HFFc6 (cell line): ENCODE results near the gene BRINP2. TPM values are rescaled to one million over a fixed set of nuclear protein-coding genes. Genes with fewer than 3 reads are reported as not detected.

Experiments
- DNase-seq: peaks from one replicate; pipeline ENCODE4 v3.0.0-alpha.2; 2018
- H3K27ac Mint-ChIP-seq: 2 replicates; pipeline ENCODE4 v1.8.0; 2020; ENCODE audit warnings: mild to moderate bottlenecking, mixed read lengths
- H3K27me3 Mint-ChIP-seq: 2 replicates; pipeline ENCODE4 v1.8.0; 2021; ENCODE audit warnings: mild to moderate bottlenecking, moderate library complexity, mixed read lengths; ENCODE audit not compliant: insufficient read depth
- H3K36me3 Mint-ChIP-seq: 2 replicates; pipeline ENCODE4 v1.8.0; 2021; ENCODE audit warnings: low read depth, mixed read lengths
- H3K4me1 Mint-ChIP-seq: 2 replicates; pipeline ENCODE4 v1.8.0; 2020; ENCODE audit warnings: low read depth, mixed read lengths
- H3K4me3 Mint-ChIP-seq: 2 replicates; pipeline ENCODE4 v1.8.0; 2020; ENCODE audit warnings: mild to moderate bottlenecking, moderate library complexity, mixed read lengths
- H3K9me3 Mint-ChIP-seq: 2 replicates; pipeline ENCODE4 v1.8.0; 2020; ENCODE audit warnings: mild to moderate bottlenecking, mixed read lengths
- CTCF ChIP-seq: fragments of 200-600 bp; sonication (generic); IDR thresholded peaks from 2 replicates; pipeline ENCODE4 v1.5.0; 2021; ENCODE audit warnings: antibody characterized with exemption, mild to moderate bottlenecking
- total RNA-seq, 6 experiments: library from RNA; stranded (reverse); fragmentation: NEBNext Ultra II Directional; extraction: Animal tissue kit (Norgen Biotek cat#: 25700); gene quantifications; 2 replicates in 1 of 6; 3 replicates in 5 of 6; pipeline ENCODE4 v1.2.3, GENCODE V29; 2021

Gene BRINP2
- total RNA-seq, 6 experiments from 2014 or later, result not detected

DNA sequence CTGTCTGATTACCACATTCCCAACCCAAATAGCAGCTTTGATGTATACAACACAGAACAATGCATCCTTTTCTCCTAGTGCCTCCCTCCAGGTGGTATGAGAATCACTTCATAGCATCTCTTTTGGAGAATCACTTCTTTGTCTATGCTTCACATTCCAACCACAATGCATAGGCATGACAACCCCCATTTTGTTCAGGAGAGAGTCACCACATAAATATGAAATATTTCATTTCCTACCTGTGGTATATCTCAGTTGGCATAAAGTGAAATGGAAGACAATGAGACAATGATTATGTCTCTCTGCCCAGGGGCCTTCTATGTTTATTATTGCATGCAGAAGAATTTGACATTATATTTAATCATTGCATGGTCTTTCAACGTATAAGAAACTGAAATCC is 112.2 kb downstream of the BRINP2 start:
- H3K4me3 Mint-ChIP-seq, result no peak overlapping the region
- no peaks in the 10 kb centered on the region; the same call in 1 of the 2 replicates for H3K27me3 Mint-ChIP-seq

DNA sequence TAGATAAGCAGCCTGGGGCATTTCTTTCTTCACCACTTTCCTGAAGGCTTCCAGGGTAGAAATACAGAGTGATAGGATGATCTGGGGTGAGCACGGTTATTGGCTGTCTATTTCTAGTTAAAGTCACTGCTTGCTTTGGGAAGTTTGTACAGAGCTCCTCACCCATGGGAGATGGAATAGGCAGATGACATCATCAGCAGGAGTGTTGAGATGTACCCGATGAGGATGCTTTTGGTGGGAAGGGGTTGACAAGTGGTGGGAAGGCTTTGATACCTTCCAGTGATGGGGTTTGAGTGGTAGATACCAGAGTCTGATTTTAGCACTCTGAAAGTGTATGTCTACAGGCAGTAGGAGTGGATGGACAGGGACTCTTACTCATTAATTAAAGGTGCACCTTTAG is 112.6 kb downstream of the BRINP2 start:
- Mint-ChIP-seq H3K9me3 (peaks cover 24% of the 10 kb centered on the region), H3K36me3 (no peaks in the 10 kb centered on the region), H3K27me3 (no peaks in the 10 kb centered on the region; the same call in 1 of the 2 replicates), H3K4me3 (no peak overlapping the region), H3K27ac (no peak overlapping the region), H3K4me1 (no peaks in the 10 kb centered on the region)
- no peak for DNase-seq
- no peak for TF ChIP-seq CTCF

More for the DNA sequence above, 112.2 kb downstream of the BRINP2 start:
- peaks cover 24% of the 10 kb centered on the region for H3K9me3 Mint-ChIP-seq
- H3K4me1 Mint-ChIP-seq, result no peaks in the 10 kb centered on the region
- TF ChIP-seq CTCF, result no peak
- no peak overlapping the region for H3K27ac Mint-ChIP-seq
- no peaks in the 10 kb centered on the region for H3K36me3 Mint-ChIP-seq
- no peak for DNase-seq

GRCh38 chr1:177286396-177286795 is 115.6 kb downstream of the BRINP2 start:
- Mint-ChIP-seq H3K9me3 (peaks cover 13% of the 10 kb centered on the region), H3K36me3 (no peaks in the 10 kb centered on the region), H3K4me3 (no peak overlapping the region), H3K4me1 (no peaks in the 10 kb centered on the region), H3K27me3 (no peaks in the 10 kb centered on the region), H3K27ac (no peak overlapping the region)
- no peak for TF ChIP-seq CTCF
- no peak for DNase-seq

GRCh38 chr1:177287270-177287669 is 116.5 kb downstream of the BRINP2 start:
- Mint-ChIP-seq H3K36me3 (no peaks in the 10 kb centered on the region), H3K4me1 (no peaks in the 10 kb centered on the region), H3K9me3 (peaks cover 19% of the 10 kb centered on the region), H3K27ac (no peak overlapping the region), H3K27me3 (no peaks in the 10 kb centered on the region), H3K4me3 (no peak overlapping the region)
- TF ChIP-seq CTCF, result no peak
- DNase-seq, result no peak

DNA sequence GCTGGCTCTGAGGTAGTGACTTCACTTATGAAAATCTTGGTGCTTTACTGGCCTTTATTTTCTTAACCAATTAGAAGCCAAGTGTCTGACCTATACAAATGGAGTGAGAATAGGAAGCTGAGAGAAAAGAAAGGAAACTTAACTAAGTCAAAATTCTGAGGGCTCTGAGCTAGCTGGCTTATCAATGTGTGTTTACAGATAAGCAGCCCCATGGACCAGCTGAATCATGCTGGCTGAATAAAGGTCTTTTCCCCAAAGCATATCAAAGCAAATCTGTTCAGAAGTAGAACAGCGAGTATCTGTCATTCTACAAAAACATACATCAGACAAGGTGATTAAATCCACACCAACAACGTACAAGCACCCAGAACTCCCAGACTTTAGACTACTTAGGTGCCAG is 117.2 kb downstream of the BRINP2 start:
- Mint-ChIP-seq H3K27ac (no peak overlapping the region), H3K4me1 (no peaks in the 10 kb centered on the region), H3K27me3 (no peaks in the 10 kb centered on the region), H3K36me3 (no peaks in the 10 kb centered on the region), H3K9me3 (peaks cover 12% of the 10 kb centered on the region), H3K4me3 (no peak overlapping the region)
- DNase-seq, result no peak
- no peak for TF ChIP-seq CTCF

GRCh38 chr1:177289532-177289931 is 118.8 kb downstream of the BRINP2 start:
- peaks cover 13% of the 10 kb centered on the region for H3K9me3 Mint-ChIP-seq
- H3K27me3 Mint-ChIP-seq, result no peaks in the 10 kb centered on the region
- DNase-seq, result no peak
- H3K4me3 Mint-ChIP-seq, result no peak overlapping the region
- H3K4me1 Mint-ChIP-seq, result no peaks in the 10 kb centered on the region
- H3K36me3 Mint-ChIP-seq, result no peaks in the 10 kb centered on the region
- TF ChIP-seq CTCF, result no peak
- no peak overlapping the region for H3K27ac Mint-ChIP-seq
